ENCODE results near the gene MB21D2. TPM values are rescaled to one million over a fixed set of nuclear protein-coding genes. Genes with fewer than 3 reads are reported as not detected.
A peak's percentile ranks its signal among the peaks of the same experiment; 100 is the strongest.

MB21D2 gene
- total RNA-seq, 1 donor from 2014 or later = 11.0 TPM

DNA sequence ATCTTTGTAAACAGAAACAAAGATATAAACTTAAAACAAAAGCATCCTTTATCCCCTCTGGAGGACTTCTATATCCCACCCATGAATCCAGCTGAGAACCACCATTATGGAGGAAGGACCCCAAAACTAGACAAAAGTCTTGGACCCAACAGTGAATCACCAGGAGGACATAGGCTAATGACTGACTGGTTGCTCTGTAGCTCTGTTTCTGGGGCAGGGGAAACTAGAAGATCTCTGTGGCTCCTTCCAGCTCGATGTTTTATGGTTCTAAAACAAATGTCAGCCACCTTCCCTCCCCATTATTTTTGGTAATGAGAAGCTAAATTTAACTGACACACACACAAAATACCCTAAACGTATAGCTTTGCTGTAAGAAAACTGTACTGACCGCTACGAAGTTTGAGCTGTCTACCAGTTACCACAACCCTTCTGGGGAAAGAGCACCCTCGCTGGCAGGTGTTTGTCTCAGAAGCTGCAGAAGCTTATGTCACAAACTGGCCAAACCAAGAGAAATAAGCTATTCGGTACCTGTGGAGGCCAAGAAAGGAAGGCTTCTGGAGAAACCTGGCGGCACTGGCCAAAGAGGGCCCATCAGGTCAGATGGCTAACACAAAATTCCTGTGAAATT is 36.4 kb downstream of the MB21D2 start:
- Histone ChIP-seq H3K9ac (ENCODE audit: low read length) (no peak overlapping the region), H3K27ac (ENCODE audit: low read depth, low read length) (peak overlapping the region; percentile 4), H4K20me1 (ENCODE audit: insufficient read depth, low read length) (no peaks in the 10 kb centered on the region), H3K36me3 (ENCODE audit: insufficient read depth, low read length) (no peaks in the 10 kb centered on the region), H3K79me2 (ENCODE audit: insufficient read depth, low read length) (peaks cover 42% of the 10 kb centered on the region), H2AFZ (ENCODE audit: low read depth, low read length) (no peak overlapping the region), H3K27me3 (ENCODE audit: insufficient read depth, low read length) (no peaks in the 10 kb centered on the region), H3K4me2 (ENCODE audit: low read length) (no peak overlapping the region), H3K9me3 (ENCODE audit: insufficient read depth, low read depth, low read length) (no peaks in the 10 kb centered on the region), H3K4me1 (ENCODE audit: insufficient read depth, low read length) (peaks cover 56% of the 10 kb centered on the region), H3K4me3 (ENCODE audit: insufficient read depth, low read depth, low read length) (no peak overlapping the region)
- FAIRE-seq = no peak
- H3K9me3 Mint-ChIP-seq (ENCODE audit: unreplicated experiment) = peaks cover 6% of the 10 kb centered on the region
- H3K4me1 Mint-ChIP-seq (ENCODE audit: low read depth, unreplicated experiment) = peaks cover 59% of the 10 kb centered on the region
- H3K27ac Mint-ChIP-seq (ENCODE audit: unreplicated experiment) = peak overlapping the region; percentile 9
- H3K27me3 Mint-ChIP-seq (ENCODE audit: low read depth, unreplicated experiment) = no peaks in the 10 kb centered on the region
- no peak for DNase-seq (ENCODE audit: low read depth)
- peaks cover 3% of the 10 kb centered on the region for H3K36me3 Mint-ChIP-seq (ENCODE audit: low read depth, unreplicated experiment)
- no peak overlapping the region for H3K4me3 Mint-ChIP-seq (ENCODE audit: unreplicated experiment)
- TF ChIP-seq, protein P1, sequence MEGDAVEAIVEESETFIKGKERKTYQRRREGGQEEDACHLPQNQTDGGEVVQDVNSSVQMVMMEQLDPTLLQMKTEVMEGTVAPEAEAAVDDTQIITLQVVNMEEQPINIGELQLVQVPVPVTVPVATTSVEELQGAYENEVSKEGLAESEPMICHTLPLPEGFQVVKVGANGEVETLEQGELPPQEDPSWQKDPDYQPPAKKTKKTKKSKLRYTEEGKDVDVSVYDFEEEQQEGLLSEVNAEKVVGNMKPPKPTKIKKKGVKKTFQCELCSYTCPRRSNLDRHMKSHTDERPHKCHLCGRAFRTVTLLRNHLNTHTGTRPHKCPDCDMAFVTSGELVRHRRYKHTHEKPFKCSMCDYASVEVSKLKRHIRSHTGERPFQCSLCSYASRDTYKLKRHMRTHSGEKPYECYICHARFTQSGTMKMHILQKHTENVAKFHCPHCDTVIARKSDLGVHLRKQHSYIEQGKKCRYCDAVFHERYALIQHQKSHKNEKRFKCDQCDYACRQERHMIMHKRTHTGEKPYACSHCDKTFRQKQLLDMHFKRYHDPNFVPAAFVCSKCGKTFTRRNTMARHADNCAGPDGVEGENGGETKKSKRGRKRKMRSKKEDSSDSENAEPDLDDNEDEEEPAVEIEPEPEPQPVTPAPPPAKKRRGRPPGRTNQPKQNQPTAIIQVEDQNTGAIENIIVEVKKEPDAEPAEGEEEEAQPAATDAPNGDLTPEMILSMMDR (IDR thresholded peaks at IDR 0.05; ENCODE audit: insufficient read depth, low read depth, low read length) = no peak
- no peak for TF ChIP-seq EZH2 (IDR thresholded peaks at IDR 0.05; ENCODE audit: insufficient read depth, low read length)

DNA sequence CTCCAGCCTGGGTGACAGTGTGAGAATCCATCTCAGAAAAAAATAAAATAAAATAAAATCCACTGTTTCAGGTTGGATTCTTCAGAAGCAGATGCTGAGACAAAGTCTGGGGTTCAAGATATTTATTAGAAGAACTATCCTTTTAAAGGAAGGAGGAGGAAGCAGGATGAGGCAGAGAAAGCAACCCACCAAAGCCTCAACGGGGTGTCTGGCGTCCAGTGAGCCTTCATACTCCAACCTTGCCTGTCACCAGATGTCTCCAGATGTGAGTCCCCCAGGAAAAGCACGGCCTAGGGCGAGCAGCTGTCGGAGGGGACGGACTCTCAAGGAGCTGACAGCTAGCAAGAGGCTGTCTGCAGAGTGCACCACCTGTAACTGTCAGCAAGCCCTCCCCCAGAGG is 37.3 kb downstream of the MB21D2 start:
- H3K27ac ChIP-seq (ENCODE audit: low read depth, low read length) = no peak overlapping the region
- H3K9me3 ChIP-seq (ENCODE audit: insufficient read depth, low read depth, low read length) = no peaks in the 10 kb centered on the region
- H3K4me1 ChIP-seq (ENCODE audit: insufficient read depth, low read length) = peaks cover 53% of the 10 kb centered on the region
- H3K4me3 Mint-ChIP-seq (ENCODE audit: unreplicated experiment) = no peak overlapping the region
- no peaks in the 10 kb centered on the region for H3K27me3 Mint-ChIP-seq (ENCODE audit: low read depth, unreplicated experiment)
- FAIRE-seq (no peak), DNase-seq (ENCODE audit: low read depth) (no peak)
- peaks cover 47% of the 10 kb centered on the region for H3K79me2 ChIP-seq (ENCODE audit: insufficient read depth, low read length)
- H3K27me3 ChIP-seq (ENCODE audit: insufficient read depth, low read length) = no peaks in the 10 kb centered on the region
- peak overlapping the region; percentile 79 for H3K4me2 ChIP-seq (ENCODE audit: low read length)
- no peak overlapping the region for H3K9ac ChIP-seq (ENCODE audit: low read length)
- TF ChIP-seq, protein P1 (IDR thresholded peaks at IDR 0.05; ENCODE audit: insufficient read depth, low read depth, low read length) = no peak
- TF ChIP-seq EZH2 (IDR thresholded peaks at IDR 0.05; ENCODE audit: insufficient read depth, low read length) = no peak
- H3K4me3 ChIP-seq (ENCODE audit: insufficient read depth, low read depth, low read length) = no peak overlapping the region
- H3K36me3 Mint-ChIP-seq (ENCODE audit: low read depth, unreplicated experiment) = peaks cover 3% of the 10 kb centered on the region
- H4K20me1 ChIP-seq (ENCODE audit: insufficient read depth, low read length) = no peaks in the 10 kb centered on the region
- no peak overlapping the region for H2AFZ ChIP-seq (ENCODE audit: low read depth, low read length)
- peaks cover 6% of the 10 kb centered on the region for H3K9me3 Mint-ChIP-seq (ENCODE audit: unreplicated experiment)
- H3K4me1 Mint-ChIP-seq (ENCODE audit: low read depth, unreplicated experiment) = peaks cover 58% of the 10 kb centered on the region
- H3K36me3 ChIP-seq (ENCODE audit: insufficient read depth, low read length) = no peaks in the 10 kb centered on the region
- H3K27ac Mint-ChIP-seq (ENCODE audit: unreplicated experiment) = no peak overlapping the region

DNA sequence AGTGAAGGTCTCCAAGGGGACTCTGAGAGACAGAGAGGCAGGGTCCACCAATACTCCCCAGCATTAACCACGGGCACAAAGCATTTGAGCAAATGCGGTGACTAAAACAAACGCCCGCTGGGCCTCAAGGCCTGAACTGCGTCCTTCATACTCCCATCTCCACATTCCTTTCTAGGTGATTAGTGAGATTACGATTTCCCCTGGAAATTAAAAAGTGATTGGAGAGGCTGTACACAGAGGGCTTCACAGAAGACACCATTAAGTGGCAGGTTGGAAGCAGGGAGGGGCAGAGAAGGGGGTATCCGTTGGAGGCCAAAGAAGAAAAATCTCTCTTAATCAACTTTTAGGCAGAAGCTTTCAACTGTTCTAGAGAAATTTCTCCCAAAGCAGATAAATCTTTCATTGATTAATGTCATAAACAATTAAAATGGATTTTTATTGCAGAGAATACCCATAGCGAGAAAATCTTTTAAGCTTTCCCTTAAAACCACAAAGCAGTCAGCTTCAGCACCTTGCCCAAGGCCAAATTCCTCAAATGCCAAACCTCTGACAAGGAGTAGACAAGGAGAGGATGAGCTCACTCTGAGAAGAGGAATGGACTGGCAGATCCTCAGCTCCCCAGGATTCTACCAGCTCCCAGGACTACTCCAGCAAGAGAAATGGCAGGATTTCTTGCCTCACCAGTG is 38.2 kb downstream of the MB21D2 start:
- TF ChIP-seq, protein P1 (IDR thresholded peaks at IDR 0.05; ENCODE audit: insufficient read depth, low read depth, low read length) = no peak
- no peak for TF ChIP-seq EZH2 (IDR thresholded peaks at IDR 0.05; ENCODE audit: insufficient read depth, low read length)
- peaks cover 50% of the 10 kb centered on the region for H3K4me1 Mint-ChIP-seq (ENCODE audit: low read depth, unreplicated experiment)
- H3K4me3 ChIP-seq (ENCODE audit: insufficient read depth, low read depth, low read length) = no peak overlapping the region

More for the DNA sequence above, 38.2 kb downstream of the MB21D2 start:
- no peaks in the 10 kb centered on the region for H4K20me1 ChIP-seq (ENCODE audit: insufficient read depth, low read length)
- no peaks in the 10 kb centered on the region for H3K36me3 ChIP-seq (ENCODE audit: insufficient read depth, low read length)
- peaks cover 47% of the 10 kb centered on the region for H3K4me1 ChIP-seq (ENCODE audit: insufficient read depth, low read length)
- peaks cover 6% of the 10 kb centered on the region for H3K9me3 Mint-ChIP-seq (ENCODE audit: unreplicated experiment)
- H3K79me2 ChIP-seq (ENCODE audit: insufficient read depth, low read length) = peaks cover 53% of the 10 kb centered on the region
- H3K4me2 ChIP-seq (ENCODE audit: low read length) = peak overlapping the region; percentile 79
- no peak overlapping the region for H3K27ac Mint-ChIP-seq (ENCODE audit: unreplicated experiment)
- FAIRE-seq (peak; percentile 88), DNase-seq (ENCODE audit: low read depth) (peak; percentile 99)
- peaks cover 3% of the 10 kb centered on the region for H3K36me3 Mint-ChIP-seq (ENCODE audit: low read depth, unreplicated experiment)
- no peaks in the 10 kb centered on the region for H3K27me3 Mint-ChIP-seq (ENCODE audit: low read depth, unreplicated experiment)
- no peak overlapping the region for H3K9ac ChIP-seq (ENCODE audit: low read length)
- H2AFZ ChIP-seq (ENCODE audit: low read depth, low read length) = no peak overlapping the region
- no peak overlapping the region for H3K27ac ChIP-seq (ENCODE audit: low read depth, low read length)
- no peaks in the 10 kb centered on the region for H3K9me3 ChIP-seq (ENCODE audit: insufficient read depth, low read depth, low read length)
- peak overlapping the region; percentile 7 for H3K4me3 Mint-ChIP-seq (ENCODE audit: unreplicated experiment)
- H3K27me3 ChIP-seq (ENCODE audit: insufficient read depth, low read length) = no peaks in the 10 kb centered on the region
